GM19468 (cell line): ENCODE data around the gene OTOR.

Experiments used
- ATAC-seq: cut with Tn5 transposase; IDR thresholded peaks from one replicate; pipeline ENCODE4 v1.9.1; 2021; ENCODE audit warnings: mild to moderate bottlenecking, moderate library complexity, moderate number of reproducible peaks; ENCODE audit not compliant: unreplicated experiment; ENCODE audit errors: extremely low read depth

The OTOR gene

GRCh38 chr20:16747291-16747811 is 807 bp upstream of the OTOR start:
- no peak for ATAC-seq

DNA sequence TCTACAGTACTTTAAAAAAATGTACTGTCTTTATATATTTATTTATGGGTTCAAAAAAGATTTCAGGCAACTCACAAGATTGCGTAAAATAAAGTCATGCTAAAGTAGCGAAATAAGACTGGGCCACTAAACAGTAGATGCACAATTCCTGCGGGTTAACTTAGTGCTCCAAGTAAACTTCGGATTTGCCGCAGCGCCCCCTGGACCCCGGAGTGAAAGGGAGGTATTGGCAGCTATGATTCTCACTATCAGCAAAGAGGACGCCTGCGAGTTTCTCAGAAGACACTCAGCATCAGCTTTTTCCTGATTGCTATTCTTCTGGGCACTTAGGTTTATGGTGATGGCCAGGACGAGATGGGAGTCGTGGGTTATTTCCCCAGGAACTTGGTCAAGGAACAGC is 1.4 kb downstream of the OTOR start:
- ATAC-seq = no peak

DNA sequence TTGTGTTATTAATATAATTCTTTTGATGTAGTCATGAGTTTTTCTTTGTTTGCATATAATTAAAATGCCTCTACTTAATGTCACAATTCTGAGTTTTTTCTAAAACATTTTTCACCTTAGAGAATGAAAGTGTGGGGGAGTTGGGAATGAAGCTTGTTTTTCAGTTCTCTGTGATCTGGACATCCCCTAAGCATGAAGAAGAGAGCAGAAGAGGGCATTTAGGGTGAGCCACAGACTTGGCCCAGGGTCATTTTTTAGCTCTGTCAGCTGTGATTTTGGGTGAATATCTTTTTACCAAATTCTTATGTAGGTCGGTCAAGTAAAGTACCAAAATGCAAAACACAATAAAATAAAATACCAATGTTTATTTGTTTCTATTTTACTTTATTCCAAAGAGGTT is 3.9 kb downstream of the OTOR start:
- no peak for ATAC-seq

DNA sequence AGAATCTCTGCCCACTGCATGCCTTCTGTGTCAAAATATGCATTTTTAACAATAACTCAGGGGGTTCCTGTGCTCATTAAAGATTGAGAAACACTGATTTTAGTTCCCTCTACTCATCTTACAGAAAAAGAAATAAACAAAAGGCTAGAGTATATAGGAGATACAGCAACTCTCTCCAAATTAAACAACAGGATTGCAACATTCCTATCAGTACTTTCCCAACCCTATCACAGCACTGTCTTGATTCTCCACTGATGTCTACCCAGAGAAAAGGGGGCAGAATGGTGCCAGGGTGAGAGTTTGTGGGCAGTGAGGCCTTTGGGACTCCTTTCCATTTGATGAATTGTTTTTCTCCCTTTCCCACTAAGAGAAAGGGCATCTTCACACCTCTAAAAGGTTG is 4.7 kb downstream of the OTOR start:
- ATAC-seq = no peak

- no peak for ATAC-seq
These were observed 10.5 kb downstream of the OTOR start for GRCh38 chr20:16758454-16759180.

GRCh38 chr20:16759181-16759563 is 11.0 kb downstream of the OTOR start:
- ATAC-seq = no peak

- ATAC-seq = no peak
These were observed 12.5 kb downstream of the OTOR start for GRCh38 chr20:16760431-16761304.

DNA sequence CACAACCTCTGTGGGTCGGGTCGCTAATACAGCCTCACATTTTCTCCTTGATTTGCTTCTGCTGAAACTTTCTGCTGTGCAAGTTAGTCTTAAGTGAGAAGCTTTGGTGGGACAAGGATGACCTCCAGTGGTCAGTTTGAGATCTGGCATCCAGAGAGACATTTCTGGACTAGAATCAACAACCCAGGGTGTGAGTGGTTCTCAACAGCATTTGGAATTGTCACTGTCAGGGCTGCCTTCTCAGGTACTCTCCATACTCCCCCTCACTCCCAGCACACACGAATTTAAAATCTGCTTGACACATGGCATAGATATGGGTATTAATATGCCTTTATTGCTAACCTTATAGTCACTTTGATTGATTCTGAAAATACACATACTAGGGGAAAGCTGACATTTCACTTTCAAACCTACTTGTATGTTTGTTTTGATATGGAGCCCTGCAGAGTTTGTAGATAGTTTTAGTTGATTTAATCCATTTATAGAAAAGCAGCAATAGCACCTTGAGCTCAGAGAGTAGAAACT is 13.2 kb downstream of the OTOR start:
- no peak for ATAC-seq

GRCh38 chr20:16764560-16764959 is 16.4 kb downstream of the OTOR start:
- ATAC-seq = no peak

GRCh38 chr20:16771213-16771612 is 23.1 kb downstream of the OTOR start:
- no peak for ATAC-seq

DNA sequence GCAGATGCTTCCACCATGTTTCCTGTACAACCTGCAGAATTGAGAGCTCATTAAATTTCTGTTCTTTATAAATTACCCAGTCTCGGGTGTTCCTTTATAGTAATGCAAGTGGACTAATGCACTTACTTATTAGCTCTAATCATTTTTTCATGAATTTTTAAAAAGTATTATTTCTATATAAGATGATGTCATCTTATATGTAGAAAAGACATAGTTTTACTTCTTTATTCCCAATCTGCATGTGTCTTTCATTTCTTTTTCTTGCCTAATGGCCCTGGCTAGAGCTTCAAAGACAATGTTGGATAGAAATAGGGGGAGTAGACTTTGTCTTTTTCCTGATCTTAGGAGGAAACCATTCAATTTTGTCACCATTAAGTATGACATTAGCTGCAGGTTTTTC is 27.8 kb downstream of the OTOR start:
- ATAC-seq = no peak

GRCh38 chr20:16777126-16777525 is 29.0 kb downstream of the OTOR start:
- ATAC-seq = no peak

DNA sequence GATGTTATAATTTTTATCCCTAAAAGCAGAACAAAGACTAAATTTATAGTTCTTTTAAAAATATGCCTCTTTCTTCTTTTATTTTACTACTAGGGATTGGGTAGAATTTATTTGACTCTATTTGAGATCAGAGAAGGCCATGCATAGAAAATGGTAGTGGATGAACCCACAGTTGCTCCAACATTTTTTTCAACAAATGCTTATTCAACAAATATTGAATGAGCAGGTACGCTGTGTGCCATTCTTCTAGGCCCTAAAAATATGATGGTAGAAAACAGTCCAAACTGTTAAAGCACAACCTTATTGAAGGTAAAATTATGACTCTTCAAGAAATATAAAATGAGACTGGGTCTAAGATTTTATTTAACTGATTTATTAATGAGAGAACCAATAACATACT is 30.0 kb downstream of the OTOR start:
- no peak for ATAC-seq

GRCh38 chr20:16781496-16781895 is 33.3 kb downstream of the OTOR start:
- no peak for ATAC-seq

GRCh38 chr20:16785226-16785625 is 37.1 kb downstream of the OTOR start:
- no peak for ATAC-seq
